GM18861 (cell line): ENCODE data around the gene TTLL6.
"Not testable (repeated sequence)": the region's sequence is repeated elsewhere in the genome, so short reads cannot be mapped to it uniquely, and the experiment has no call there.

Experiments
- ATAC-seq: cut with Tn5 transposase; IDR thresholded peaks from one replicate; pipeline ENCODE4 v1.9.1; 2021; ENCODE audit not compliant: unreplicated experiment

Gene TTLL6

GRCh38 chr17:48816438-48816773, 623 bp downstream of the TTLL6 start:
- no peak for ATAC-seq

DNA sequence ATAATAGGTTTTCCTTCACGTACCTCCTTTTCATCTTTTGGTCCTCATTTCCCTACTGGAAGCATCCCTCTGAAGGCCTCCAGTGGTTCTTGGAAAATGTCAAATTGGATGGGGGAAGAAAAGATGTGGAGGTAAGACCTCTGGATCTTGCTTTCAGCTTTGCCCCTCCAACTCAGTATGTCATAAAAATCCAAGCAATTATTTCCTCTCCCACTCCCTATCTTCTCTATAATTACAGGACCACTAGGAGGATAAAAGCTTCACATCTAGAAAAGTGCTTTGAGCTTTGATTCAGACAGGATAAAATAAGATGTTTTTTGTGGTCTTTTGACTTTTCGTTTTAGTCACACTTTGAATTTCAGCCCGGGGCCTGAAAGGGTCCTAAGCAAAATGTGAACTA, 1.7 kb downstream of the TTLL6 start:
- no peak for ATAC-seq

DNA sequence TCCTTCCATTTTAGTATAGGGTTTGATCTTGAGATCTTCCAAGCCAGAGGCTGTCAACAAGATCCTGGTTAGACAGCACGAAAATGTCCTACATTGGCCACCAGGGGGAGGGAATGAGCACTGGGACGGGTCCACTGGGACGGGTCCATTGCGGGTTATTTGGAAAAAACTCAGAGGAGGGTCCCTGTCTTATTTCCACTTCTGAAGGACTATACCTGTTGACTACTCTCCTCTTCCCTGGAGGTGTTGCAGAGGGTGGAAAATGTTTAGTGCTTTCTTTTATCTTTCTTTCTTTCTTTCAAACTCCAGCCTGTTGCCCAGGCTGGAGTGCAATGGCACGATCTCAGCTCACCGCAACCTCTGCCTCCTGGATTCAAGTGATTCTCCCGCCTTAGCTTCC, 2.5 kb downstream of the TTLL6 start:
- ATAC-seq: no peak

- ATAC-seq: no peak
Observed at GRCh38 chr17:48812001-48812400, 5.0 kb downstream of the TTLL6 start.

DNA sequence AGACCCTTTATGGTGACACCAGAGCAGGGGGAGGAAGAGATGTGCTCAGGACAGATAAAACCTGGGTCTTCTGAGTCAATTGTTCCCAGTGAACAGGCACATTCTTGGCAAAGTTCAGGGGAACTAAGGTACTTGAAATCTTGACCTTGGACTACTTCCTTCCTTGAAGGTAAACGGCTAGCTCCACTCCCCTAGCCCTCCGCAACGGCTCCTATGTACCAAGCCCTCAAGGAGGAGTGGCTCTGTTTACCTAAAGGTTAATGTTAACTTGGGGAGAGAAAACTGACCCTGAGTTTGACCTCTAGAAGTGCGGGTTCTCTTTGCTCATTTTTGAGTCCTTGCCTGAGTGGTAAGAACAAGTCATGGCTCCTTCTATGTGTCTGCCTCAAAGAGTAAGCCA, 7.8 kb downstream of the TTLL6 start:
- ATAC-seq: no peak

GRCh38 chr17:48804936-48805411, 12.1 kb downstream of the TTLL6 start:
- ATAC-seq: no peak

DNA sequence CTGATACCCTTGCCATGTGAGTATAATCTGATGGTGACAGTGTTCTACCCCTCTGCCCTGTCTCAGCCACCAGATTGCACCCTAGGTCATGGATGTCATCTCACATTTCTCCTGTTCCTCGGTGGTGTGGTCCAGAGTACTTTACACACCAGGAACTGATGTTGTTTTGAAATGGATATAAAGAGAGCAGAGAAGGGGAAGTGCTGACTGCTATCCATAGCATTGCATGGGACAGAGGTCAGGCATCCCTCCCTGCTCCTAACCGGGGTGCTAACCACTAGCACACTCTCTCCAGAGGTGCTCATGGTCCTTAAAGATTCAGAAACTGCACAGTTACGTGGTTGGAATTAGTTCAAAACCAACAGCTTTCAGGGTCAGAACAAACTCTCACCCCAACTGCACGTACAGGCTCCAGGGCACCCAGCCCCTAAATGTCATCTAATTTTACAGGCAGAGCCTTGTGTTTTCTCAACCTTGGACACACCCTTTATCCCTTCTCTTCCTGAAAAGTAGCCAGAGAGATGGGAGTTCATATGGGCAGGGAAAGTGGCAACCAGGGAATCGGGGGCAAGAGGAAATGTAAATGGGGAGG, 16.3 kb downstream of the TTLL6 start:
- no peak for ATAC-seq

DNA sequence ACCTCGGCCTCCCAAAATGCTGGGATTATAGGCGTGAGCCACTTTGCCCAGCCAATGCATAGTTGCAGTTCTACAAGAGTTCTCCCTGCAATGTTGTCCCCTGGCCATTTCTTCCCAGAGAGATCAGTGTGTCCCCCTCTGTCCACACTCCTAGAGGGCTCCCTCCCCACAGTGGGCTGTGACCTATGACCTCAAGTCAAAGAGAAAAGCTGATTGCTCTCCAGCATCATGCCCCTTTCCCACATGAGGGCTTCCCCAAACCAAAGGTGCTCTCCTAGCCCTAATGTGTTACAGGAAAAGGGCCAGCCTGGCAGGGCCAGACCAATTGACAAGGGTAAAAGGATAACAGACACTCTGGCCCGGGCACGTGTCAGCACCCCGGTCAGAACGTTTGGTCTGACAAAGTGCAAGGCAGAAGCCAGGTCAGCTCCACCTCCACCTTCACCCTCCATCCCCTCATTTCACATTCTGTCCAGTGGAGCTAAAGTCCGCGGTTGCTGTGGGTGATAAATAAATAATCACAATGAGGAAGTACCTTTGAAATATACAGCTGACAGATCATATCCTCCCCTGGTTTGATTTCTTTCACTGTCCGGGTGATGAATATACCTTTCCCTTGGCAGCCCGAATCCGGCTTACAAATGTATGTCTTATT, 17.8 kb downstream of the TTLL6 start:
- no peak for ATAC-seq

DNA sequence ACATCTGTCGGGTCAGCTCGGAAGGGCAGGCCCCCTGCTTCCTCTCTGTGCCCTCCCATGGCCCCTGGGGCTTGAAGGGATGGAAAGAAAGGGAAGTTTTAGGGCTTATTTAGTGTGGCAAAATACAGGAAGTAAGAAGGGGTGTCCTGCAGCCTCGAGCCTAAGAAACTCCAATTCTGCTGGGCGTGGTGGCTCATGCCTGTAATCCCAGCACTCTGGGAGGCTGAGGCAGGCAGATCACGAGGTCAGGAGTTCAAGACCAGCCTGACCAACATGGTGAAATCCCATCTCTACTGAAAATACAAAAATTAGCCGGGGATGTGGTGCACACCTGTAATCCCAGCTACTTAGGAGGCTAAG, 20.9 kb downstream of the TTLL6 start:
- ATAC-seq: not testable (repeated sequence)

DNA sequence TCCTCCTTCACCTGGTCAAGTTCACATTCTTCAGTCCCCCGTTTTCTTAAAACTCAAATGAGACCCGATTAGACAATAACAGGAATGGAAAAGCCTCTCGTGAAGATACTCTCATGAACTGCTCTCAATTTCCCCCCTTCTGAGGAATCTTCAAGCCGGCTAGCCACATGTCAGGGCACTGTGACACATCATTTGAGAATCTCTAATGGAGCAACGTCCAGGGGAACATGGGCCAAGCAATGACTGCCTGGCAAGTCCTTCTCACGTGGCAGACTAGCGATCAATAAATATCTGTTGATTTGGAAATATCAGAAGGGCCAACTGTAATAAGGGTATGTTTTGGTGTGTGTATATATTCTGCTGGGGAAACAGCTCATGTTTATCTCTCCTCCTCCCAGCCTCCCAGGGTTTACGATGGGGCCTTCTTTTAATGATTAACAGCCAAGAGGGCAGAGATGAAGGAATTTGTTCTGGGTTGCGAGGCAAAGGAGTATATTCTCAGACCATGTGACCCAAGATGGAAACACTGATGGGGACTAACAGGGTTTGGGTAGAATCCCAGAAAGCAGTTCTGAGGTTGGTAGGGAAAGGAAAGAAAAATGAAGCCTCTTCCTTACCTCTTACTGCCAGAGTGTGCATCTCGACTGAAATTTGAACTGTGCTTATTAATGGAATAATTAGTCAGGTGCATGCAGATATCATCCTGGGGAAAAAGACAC, 21.4 kb downstream of the TTLL6 start:
- ATAC-seq: no peak

DNA sequence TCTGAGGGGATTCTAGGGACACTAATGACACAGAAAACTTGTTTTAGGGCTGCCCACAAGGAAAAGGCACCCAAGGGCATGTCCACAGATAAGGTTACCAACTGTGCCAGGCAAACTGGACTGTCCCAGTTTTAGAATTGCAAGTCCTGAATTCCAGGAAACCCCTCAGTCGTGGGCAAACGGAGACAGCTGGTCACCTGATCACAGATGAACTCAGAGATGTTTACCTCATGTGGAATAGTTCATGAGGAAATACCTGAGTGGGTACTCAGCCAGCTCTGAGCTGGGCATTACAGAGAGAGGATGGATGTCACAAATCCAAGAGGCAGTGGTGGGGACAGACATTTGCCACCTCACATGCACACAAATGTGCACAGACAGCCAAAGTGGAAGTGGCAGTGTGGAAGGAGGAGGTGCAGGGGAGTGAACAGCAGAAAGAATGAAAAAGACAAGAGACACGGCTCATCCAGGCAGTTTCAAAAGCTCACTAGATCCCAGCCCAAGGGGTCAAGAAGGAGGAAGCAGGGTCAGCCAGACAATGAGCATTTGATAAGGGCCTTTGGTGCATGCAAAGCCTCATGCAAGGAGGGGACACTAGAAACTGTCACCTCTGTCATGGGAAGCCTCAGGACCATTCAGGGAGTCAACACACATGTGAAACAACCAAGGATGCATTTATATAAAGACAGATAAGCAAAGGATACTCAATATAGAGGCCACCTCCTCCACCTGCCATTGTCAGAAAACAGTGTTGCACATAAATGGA, 24.8 kb downstream of the TTLL6 start:
- ATAC-seq: no peak

DNA sequence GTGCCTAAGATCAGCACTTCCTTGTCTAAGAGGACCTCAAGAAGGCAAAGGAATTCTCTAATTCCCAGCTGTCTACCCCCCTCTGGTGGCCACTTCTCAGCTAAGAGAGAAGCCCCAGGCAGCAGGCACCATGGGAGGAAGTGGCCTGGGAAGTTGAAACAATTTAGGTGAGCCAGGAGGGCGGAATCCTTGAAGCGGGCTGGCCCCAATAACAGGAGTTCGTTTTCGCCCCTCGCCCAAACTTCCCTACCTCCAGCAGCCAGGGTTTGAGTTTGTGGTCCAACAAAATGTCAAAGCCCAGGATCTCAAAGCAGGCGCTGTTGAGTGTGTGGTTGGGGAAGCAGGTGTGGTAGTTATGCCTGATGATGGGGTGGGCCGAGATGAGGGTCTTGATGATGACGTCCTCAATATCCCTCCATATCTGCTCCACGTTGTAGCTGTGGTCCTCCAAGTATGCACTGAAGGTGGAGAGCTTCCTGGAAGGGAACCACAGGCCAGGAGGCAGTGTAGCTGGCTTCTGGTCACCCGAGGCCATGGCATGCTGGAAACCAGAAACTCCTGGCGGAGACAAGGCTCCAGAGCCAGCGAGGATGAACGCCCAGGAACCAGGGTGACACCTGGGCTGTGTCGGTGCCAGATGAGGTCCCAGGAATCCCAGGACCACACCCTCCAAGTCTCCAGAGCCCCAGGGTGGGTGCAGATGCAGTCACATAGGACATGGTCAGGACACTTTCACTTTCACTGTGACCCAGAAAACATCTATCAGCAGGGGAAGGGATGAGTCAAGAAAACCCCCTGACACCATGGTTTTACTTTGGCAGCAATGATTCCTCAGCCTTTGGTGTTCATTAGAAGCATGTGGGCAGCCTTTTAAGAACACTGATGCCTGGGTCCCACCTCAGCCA, 25.6 kb downstream of the TTLL6 start:
- ATAC-seq: no peak

- no peak for ATAC-seq
Observed at GRCh38 chr17:48790607-48791127, 26.4 kb downstream of the TTLL6 start.

DNA sequence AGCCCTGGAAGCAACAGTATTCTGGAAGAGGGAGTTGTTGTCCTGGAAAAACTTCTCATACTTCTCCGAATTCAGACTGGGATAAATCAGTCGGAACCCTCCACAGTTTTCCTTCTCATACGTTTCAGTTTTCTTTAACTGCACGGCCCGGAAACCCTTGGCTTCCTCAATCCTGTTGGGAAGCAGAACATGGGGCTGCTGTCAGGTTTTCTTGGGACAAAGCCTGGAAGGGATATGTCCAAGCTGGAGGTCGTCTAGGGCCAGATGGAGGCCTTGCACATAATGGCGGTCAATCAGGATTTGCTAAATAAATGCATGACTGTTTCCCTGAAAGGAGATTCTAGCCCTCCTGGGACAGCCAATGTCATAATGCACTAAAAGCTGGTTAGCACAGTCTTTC, 29.2 kb downstream of the TTLL6 start:
- ATAC-seq: no peak

- no peak for ATAC-seq
Observed at GRCh38 chr17:48779421-48779820, 37.6 kb downstream of the TTLL6 start.

- no peak for ATAC-seq
Observed at GRCh38 chr17:48776602-48777001, 40.4 kb downstream of the TTLL6 start.

DNA sequence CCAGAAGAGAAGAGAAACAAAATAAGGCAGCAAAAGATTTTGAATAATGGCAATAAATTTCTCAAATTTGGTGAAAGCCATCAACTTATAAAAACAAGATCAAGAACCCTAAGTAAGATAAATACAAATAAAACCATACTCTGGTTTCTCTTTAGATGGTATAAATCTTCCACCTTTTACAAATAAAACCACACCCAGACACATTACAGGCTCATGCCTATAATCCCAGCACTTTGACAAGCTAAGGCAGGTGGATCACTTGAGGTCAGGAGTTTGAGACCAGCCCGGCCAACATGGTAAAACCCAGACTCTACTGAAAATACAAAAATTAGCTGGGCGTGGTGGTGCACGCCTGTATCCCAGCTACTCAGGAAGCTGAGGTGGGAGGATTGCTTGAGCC, 43.8 kb downstream of the TTLL6 start:
- no peak for ATAC-seq

DNA sequence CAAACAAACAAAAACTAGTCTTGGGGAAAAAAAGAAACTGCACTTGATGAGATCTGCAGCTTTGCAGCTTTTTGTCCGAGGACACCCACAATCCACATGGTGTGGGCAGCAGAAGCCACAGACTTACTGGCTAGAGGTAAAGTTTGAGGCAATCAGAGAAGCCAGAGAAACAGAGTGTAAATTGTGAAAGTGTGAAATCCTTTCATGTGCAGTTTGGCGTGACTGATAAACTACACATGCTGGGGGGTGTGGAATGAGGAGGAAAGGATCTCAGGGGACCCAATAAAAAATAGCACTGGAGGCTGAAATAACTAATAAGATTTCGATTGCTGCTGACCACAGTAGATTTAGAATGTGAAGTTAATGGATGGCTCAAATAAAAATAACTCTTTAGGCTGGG, 46.1 kb downstream of the TTLL6 start:
- ATAC-seq: no peak

DNA sequence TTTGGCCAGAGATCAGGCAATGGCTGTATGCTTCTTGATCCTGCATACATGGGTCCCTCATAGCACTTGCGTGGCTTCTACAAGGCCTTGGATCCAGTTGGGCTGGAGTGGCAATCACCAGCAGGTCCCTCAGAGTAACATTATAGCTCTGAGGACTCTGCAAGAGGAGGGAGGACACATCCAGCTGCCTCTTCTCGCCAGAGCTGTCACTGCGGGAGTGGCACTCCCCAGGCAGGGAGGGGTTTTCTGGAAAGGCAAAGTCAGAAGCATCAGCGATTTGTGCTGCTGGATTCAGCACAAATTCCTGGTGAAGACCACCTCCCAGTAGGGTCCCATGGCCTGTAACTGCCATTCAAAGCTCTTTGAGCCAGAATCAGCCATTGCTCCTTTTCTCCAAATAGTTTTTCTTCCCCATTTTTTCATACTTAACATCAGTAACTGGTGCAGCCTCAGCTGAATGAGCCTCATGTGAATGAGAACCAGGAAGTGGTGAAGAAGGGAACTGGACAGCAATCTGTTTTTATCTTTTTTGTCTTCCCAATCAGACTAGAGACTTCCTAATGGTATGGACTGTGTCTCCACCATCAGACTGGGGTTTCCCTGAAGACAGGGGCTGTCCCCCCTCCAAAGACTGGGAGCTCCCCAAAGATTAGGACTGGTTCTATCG, 47.9 kb downstream of the TTLL6 start:
- no peak for ATAC-seq

GRCh38 chr17:48767263-48767774, 49.7 kb downstream of the TTLL6 start:
- no peak for ATAC-seq
